ENCODE measurements around the gene PDCD11.

The PDCD11 gene

GRCh38 chr10:103396789-103397087 is 312 bp downstream of the PDCD11 start:
- no peaks in the 10 kb centered on the region for H3K9me3 ChIP-seq (ENCODE audit: severe bottlenecking)
- TF ChIP-seq, protein P1, sequence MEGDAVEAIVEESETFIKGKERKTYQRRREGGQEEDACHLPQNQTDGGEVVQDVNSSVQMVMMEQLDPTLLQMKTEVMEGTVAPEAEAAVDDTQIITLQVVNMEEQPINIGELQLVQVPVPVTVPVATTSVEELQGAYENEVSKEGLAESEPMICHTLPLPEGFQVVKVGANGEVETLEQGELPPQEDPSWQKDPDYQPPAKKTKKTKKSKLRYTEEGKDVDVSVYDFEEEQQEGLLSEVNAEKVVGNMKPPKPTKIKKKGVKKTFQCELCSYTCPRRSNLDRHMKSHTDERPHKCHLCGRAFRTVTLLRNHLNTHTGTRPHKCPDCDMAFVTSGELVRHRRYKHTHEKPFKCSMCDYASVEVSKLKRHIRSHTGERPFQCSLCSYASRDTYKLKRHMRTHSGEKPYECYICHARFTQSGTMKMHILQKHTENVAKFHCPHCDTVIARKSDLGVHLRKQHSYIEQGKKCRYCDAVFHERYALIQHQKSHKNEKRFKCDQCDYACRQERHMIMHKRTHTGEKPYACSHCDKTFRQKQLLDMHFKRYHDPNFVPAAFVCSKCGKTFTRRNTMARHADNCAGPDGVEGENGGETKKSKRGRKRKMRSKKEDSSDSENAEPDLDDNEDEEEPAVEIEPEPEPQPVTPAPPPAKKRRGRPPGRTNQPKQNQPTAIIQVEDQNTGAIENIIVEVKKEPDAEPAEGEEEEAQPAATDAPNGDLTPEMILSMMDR (IDR thresholded peaks at IDR 0.05; ENCODE audit: poor library complexity, severe bottlenecking), result no peak
- peak overlapping the region; percentile 42 for H3K27ac ChIP-seq (ENCODE audit: poor library complexity, severe bottlenecking)
- H3K4me3 ChIP-seq (ENCODE audit: severe bottlenecking), result peak overlapping the region; percentile 85
- DNase-seq (ENCODE audit: low spot score) (no peak), ATAC-seq (ENCODE audit: low read depth) (peak; percentile 5; the same call in 1 of the 3 replicates)
- H3K36me3 ChIP-seq (ENCODE audit: low read depth), result peaks cover 76% of the 10 kb centered on the region
- H3K27me3 ChIP-seq (ENCODE audit: insufficient read depth, poor library complexity, severe bottlenecking), result no peaks in the 10 kb centered on the region
- H3K4me1 ChIP-seq (ENCODE audit: insufficient read depth, poor library complexity, severe bottlenecking), result peaks cover 28% of the 10 kb centered on the region

GRCh38 chr10:103397191-103397825 is 882 bp downstream of the PDCD11 start:
- Histone ChIP-seq H3K36me3 (ENCODE audit: low read depth) (peaks cover 76% of the 10 kb centered on the region), H3K4me3 (ENCODE audit: severe bottlenecking) (peak overlapping the region; percentile 85), H3K4me1 (ENCODE audit: insufficient read depth, poor library complexity, severe bottlenecking) (peaks cover 28% of the 10 kb centered on the region), H3K27ac (ENCODE audit: poor library complexity, severe bottlenecking) (peak overlapping the region; percentile 42), H3K27me3 (ENCODE audit: insufficient read depth, poor library complexity, severe bottlenecking) (no peaks in the 10 kb centered on the region), H3K9me3 (ENCODE audit: severe bottlenecking) (no peaks in the 10 kb centered on the region)
- no peak for ATAC-seq (ENCODE audit: low read depth)
- TF ChIP-seq, protein P1 (IDR thresholded peaks at IDR 0.05; ENCODE audit: poor library complexity, severe bottlenecking), result no peak
- DNase-seq (ENCODE audit: low spot score), result no peak

DNA sequence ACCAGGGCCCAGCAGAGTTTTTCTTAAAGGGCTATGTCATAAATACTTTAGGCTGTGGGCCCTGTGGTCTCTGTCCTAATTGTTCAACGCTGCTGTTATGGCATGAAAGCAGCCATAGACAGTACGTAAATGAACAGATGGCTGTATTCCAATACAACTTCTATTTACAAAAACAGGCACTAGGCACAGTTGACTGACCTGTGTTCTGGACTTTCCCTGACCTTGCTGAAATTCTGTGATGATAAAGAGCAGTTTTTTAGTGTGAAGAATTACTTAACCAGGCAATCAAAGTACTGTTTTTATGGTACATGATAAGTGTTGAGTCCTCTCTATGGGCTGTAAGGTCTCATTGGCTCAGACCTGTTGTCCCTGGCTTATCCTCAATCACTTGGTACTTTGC is 17.1 kb downstream of the PDCD11 start:
- TF ChIP-seq, protein P1 (IDR thresholded peaks at IDR 0.05; ENCODE audit: poor library complexity, severe bottlenecking), result no peak
- Histone ChIP-seq H3K36me3 (ENCODE audit: low read depth) (peaks cover 100% of the 10 kb centered on the region), H3K27me3 (ENCODE audit: insufficient read depth, poor library complexity, severe bottlenecking) (no peaks in the 10 kb centered on the region), H3K27ac (ENCODE audit: poor library complexity, severe bottlenecking) (no peak overlapping the region), H3K4me1 (ENCODE audit: insufficient read depth, poor library complexity, severe bottlenecking) (no peaks in the 10 kb centered on the region), H3K4me3 (ENCODE audit: severe bottlenecking) (no peak overlapping the region), H3K9me3 (ENCODE audit: severe bottlenecking) (no peaks in the 10 kb centered on the region)
- DNase-seq (ENCODE audit: low spot score) (no peak), ATAC-seq (ENCODE audit: low read depth) (no peak)

DNA sequence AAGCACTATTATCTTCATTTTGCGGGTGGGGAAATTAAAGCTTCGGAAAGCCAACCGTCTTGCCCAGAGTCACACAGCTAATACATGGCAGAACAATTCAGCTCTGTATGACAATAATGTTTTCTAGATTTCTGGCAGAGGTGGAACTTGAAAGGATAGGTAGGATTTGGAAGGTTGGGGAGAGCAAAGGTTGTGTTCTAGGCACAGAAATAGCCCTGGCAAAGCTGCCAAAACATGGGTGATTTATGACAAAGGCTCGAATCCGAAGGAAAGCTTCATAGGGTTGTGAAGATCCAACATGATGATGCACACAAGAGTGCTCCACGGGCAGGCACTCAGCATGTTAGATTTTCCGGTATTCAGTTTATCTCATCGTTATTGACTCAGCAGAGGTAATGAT is 19.2 kb downstream of the PDCD11 start:
- H3K27ac ChIP-seq (ENCODE audit: poor library complexity, severe bottlenecking), result no peak overlapping the region
- H3K36me3 ChIP-seq (ENCODE audit: low read depth), result peaks cover 97% of the 10 kb centered on the region
- H3K4me3 ChIP-seq (ENCODE audit: severe bottlenecking), result no peak overlapping the region
- H3K9me3 ChIP-seq (ENCODE audit: severe bottlenecking), result no peaks in the 10 kb centered on the region
- no peaks in the 10 kb centered on the region for H3K4me1 ChIP-seq (ENCODE audit: insufficient read depth, poor library complexity, severe bottlenecking)
- no peak for ATAC-seq (ENCODE audit: low read depth)
- DNase-seq (ENCODE audit: low spot score), result no peak
- TF ChIP-seq, protein P1 (IDR thresholded peaks at IDR 0.05; ENCODE audit: poor library complexity, severe bottlenecking), result no peak
- no peaks in the 10 kb centered on the region for H3K27me3 ChIP-seq (ENCODE audit: insufficient read depth, poor library complexity, severe bottlenecking)

DNA sequence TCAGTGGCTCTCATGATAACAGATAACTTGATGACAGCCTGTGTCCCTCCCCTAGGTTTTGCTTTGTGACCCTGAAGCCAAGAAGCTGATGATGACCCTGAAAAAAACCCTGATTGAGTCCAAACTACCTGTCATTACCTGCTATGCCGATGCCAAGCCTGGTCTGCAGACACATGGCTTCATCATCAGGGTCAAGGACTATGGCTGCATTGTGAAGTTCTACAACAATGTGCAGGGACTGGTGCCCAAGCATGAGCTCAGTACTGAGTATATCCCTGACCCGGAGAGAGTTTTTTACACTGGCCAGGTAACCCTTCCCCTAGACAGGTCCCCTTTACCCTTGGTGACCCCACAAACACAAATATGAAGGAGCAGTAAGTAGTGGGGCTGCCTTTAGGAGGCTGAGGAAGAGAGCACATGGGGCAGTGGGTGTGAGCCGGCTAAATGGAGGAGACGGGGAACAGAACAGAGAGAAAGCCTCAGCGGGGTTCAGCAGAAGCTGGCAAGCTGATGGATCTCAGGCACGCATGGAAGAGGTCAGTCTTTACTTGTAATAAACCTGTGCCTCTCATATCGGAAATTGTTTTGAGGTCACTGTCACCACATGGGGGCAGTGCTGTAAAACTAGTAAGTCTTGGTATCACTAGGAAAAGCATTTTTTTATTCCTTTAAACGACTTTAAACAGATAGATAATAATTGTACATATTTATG is 20.2 kb downstream of the PDCD11 start:
- DNase-seq (ENCODE audit: low spot score) (no peak), ATAC-seq (ENCODE audit: low read depth) (peak; percentile 38; the same call in 2 of the 3 replicates)
- no peak overlapping the region for H3K4me3 ChIP-seq (ENCODE audit: severe bottlenecking)
- H3K27ac ChIP-seq (ENCODE audit: poor library complexity, severe bottlenecking), result no peak overlapping the region
- H3K9me3 ChIP-seq (ENCODE audit: severe bottlenecking), result no peaks in the 10 kb centered on the region
- H3K36me3 ChIP-seq (ENCODE audit: low read depth), result peaks cover 95% of the 10 kb centered on the region
- no peaks in the 10 kb centered on the region for H3K4me1 ChIP-seq (ENCODE audit: insufficient read depth, poor library complexity, severe bottlenecking)
- H3K27me3 ChIP-seq (ENCODE audit: insufficient read depth, poor library complexity, severe bottlenecking), result no peaks in the 10 kb centered on the region
- TF ChIP-seq, protein P1 (IDR thresholded peaks at IDR 0.05; ENCODE audit: poor library complexity, severe bottlenecking), result peak; percentile 71

All from RWPE2 (cell line).